Stimulated activated CD8-positive, alpha-beta memory T cell treated with anti-CD3 and anti-CD28 coated beads, Interleukin-15, amount 100 ng/mL, for 1 hour (primary cell): ENCODE data around the gene CYBA.

Experiments
- DNase-seq: peaks from one replicate; pipeline ENCODE4 v3.0.0-alpha.2; 2020; ENCODE audit warnings: low read depth

Gene CYBA

DNA sequence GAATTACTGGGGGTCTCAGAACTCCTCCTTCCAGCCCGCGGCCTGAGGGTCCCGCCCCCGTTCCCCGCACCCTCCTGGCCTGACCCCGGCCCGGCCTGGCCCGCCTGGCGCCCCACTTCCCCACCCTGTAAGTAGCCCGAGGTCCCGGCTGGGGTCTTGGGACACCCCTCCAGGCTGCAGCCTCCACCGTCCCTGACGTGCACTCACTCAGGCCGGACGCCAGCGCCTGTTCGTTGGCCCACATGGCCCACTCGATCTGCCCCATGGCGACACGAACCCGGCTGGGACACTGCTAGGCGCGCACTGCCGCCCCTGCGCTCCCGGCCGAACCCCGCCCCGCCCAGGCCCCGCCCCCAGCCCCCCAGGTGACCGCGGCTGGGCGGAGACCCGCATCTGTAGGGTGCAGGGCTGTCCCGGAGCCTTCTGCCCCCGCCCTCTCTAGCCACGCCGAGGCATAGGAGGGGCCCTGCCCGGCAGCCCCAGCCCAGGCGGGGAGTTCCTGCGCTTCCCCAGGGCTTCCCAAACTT, at the start of gene CYBA:
Gene CYBA, minus strand, starts transcription at position 305 of the 527 bp plus-strand sequence. Its CDS starts 40 bp downstream, at position 265.
- peak; percentile 47 for DNase-seq

DNA sequence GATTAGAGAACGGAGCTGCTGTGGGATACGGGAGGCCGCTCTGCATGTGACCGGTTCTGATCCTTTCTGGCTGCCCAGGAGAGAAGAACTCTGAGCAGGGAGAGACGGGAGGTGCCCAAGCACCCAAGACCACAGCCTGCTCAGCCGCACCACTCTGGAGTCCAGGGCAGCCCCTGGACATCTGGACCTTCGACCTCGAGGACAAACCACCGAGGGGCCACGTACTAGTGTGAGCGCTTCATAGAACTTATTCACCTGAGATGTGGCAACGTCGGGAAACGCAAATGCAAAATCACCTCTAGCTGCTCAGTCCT, 49.4 kb upstream of the CYBA start:
- no peak for DNase-seq

DNA sequence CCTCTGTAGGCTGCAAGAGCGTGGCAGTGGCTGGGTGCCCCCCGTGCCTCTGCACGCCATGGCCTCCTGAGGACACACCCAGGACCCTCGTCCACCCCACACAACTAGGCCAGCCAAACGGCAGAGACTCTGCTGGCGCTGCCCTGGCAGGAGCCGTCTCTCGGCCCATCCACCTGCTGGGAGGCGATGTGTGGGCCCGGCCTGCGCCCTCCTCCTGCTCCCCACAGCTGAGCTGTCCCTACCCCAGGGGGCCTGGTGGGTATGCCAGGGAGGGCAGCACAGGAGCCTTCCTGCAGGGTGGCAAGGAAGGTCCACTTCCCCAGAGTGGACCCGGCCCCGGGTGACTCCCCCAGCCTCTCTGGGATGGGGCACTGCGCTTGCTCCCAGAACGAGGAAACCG, 48.3 kb upstream of the CYBA start:
- DNase-seq, result no peak

GRCh38 chr16:88698646-88699045, 47.8 kb upstream of the CYBA start:
- no peak for DNase-seq

GRCh38 chr16:88697831-88698615, 47.2 kb upstream of the CYBA start:
- DNase-seq, result no peak

- no peak for DNase-seq
Observed at GRCh38 chr16:88697116-88697830, 46.4 kb upstream of the CYBA start.

- no peak for DNase-seq
Observed at GRCh38 chr16:88696441-88696840, 45.6 kb upstream of the CYBA start.

DNA sequence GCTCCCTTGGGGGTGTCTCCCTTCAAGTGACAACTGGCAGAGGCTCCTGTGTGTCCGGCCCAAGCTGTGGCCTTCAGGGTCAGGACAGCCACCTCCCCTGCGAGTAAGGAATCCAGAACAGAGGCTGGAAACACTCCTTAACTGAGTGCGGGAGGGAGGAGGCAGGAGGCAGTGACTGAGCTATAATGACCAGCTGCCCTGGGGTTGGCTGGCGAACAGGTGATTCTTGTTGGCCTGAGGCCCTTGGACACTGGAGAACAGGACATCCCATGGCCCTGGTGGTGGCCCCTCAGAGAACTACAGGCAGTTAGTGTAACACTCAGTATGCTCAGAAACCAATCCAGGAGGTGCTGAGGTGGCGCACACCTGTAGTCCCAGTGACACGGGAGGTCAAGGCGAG, 44.9 kb upstream of the CYBA start:
- DNase-seq, result no peak

DNA sequence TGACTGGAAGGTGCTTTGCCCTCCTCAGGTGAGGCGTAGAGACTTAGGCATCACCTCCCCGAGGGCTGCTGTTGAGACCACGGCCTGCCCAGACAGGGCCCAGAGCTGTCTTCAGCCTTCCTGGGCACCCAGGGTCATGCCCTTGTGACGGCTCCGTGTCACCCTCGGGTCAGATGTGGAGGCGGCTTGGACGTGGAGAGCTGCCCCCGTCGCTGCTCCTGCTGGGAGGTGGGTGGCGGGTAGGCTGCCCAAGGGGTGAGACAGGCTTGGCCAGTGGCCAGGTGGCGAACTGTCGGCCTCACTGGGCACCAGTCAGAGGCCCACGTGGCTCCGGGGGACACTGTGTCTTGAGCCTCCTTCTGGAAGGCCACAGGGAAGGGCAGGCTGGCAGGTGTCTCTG, 44.4 kb upstream of the CYBA start:
- DNase-seq, result no peak

DNA sequence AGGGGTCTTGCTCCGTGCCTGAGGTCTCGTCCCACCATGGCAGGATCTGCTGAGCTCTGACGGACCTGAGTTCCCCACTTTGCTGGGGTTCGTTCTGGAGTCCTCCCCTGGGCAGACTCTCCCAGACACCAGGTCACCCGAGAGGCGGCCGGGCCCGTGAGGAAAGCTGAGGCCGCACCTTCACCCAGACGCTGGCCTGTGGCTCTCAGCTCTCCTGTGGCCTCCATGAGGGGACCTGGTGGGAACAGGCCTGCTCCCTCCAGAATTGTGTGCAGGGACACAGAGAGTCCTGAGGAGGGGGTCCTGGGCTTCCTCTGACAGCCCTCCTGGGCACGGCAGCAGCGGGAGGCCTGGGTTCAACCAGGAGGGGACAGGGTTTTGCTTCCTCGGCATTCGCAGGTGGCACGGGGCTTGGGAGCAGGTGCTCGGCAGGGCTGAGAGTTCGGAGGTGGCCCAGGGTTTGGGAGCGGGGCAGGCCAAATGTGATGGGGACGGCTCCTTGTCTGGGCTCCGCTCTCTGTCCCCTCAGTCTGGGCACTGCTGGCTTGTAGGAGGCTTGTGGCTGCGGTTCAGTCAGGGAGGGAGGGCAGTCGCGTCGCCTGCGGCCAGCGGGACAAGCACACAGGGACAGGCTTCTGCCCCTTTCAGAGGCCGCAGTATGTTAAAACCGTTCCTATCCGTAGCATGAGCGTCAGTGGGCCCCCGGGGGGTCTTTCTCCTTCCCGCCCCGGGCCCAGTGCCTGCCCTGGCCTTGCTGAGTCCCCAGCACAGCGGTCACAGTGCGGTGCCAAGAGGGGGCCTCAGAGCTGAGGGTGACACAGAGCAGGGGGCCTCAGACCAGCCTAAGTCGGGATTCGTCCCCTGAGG, 43.6 kb upstream of the CYBA start:
- DNase-seq, result no peak

GRCh38 chr16:88693420-88694177, 42.7 kb upstream of the CYBA start:
- no peak for DNase-seq

GRCh38 chr16:88692861-88693260, 42.0 kb upstream of the CYBA start:
- no peak for DNase-seq

DNA sequence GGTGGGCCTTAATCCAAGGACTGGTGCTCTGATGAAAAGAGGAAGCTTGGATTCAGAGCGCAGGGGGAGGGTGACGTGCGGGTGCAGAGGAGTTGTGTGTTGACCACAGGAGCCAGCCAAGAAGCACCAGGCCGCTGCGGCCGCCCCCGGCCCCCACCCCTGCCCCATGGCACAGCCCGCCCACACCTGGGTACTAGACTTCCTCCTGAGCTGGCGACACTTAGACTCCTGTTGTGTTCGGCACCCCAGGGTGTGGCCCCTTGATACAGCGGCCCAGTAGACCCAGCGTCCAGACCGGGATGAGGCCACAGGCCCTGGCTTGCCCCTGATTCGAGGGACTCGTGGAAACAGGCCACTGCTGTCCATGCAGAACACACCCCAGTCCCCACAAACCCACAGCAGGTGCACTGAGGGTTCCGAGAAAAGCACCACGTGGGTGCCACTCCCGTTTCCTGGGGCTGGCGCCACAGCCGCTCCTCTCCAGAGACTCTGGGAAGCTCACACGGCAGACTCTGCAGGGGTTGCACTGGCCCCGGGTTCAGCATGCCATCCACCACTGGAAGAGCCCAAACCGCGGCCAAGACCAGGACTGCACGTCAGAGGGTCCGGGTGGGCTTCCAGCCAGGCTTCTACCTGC, 41.2 kb upstream of the CYBA start:
- no peak for DNase-seq

GRCh38 chr16:88691129-88691813, 40.4 kb upstream of the CYBA start:
- no peak for DNase-seq

DNA sequence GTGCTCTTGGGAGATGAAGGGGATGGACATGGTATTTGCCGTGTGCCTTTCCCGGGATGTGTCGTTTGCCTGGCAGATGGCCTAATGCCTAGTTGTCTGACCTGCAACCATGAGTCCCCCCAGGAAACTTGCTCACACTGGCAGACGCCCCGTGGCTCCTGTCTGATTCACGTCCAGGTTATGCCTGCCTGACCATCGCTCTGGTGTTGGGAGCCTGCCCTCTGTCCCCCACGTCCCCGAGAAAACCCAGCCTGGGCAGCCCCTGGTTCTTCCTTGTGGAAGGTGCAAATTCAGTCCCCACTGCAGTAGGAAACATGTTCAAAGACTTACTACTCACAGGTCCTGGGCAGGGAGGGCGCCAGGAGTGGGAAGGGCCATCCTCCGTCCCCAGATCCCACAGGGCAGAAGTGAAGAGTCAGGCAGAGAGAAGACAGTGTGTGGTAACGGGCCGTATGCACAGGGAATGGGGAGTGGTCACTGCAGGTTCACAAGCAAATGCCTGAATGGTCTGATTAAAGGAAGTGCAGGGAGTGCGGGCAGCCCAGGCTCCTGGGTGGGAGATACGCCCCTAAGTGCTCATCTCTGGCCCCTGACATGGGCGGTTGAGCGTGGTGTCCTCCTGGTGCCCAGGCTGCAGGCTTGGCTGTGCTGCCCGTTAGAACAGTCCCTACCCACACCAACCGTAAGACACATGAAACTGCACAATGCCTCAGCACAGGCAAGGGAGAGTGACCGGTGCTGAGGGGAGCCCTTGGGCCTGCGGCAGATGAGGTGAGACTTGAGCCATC, 39.7 kb upstream of the CYBA start:
- DNase-seq, result no peak

DNA sequence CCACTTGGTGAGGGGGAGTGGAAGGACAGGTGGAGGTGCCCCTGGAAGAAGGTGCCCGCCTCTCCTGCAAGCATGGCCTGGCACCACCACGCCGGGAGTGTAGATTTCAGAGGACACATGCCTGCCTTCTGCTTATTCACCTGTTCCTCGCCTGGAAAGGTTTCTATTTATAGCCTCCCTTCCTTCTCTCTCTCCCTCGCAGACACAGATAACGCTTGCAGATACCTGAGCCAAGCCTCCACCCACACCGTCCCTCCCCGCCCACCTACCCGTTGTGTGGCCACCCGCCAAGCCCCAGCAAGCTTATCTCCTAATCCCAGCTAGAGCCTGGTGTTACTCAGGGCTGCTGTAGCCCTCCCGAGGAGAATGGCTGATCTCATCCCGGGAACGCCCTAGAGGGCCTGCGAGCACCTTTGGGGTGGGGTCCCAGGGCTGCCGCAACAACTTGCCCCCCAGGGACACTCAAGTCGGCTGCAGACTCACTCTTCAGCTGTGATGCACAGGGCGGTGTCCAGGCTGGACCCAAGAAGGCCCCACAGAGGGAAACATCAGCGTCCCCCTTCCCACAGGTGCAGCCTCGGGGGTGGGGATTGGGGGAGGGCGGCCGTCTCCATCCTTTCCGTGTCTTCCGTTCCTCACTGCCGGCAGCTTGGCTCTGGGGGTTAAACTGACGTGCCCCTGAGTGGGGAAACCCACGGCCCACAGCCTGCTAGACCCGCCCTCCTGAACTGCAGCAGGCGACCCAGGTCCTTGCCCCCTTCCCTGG, 37.3 kb upstream of the CYBA start:
- DNase-seq, result no peak

DNA sequence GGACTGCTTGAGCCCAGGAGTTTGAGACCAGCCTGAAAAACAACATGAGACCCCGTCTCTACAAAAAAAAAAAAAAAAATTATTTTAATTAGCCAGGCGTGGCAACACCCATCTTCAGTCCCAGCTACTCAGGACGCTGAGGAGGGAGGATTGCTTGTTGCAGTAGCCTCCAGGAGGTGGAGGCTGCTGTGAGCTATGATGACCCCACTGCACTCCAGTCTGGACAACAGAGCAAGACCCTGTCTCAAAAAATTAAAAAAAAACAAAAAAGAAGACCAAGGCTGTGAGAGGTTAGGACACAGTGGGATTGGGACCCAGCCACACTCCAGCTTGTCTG, 36.8 kb upstream of the CYBA start:
- no peak for DNase-seq

DNA sequence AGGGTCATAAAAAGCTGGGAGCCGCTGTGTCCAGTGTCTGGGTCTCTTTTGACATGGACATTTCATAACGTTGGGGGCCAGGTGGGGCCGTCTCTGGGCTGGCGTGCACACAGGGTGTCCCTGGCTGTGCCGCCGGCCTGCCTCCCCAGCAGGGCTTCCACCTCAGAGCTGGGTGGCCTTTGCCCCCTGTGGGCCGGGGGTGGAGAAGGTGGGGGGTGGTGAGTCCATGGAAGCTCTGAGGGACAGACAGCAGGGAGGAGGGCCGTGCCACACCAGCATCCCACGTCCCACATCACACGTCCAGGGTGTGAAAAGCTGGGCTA, 36.4 kb upstream of the CYBA start:
- DNase-seq, result no peak
